Measurements from ENCODE around the gene EMP1. TPM values are rescaled to one million over a fixed set of nuclear protein-coding genes. Genes with fewer than 3 reads are reported as not detected.
A peak's percentile ranks its signal among the peaks of the same experiment; 100 is the strongest.

Gene EMP1
- total and polyA plus RNA-seq, 12 donors: 46.2 to 403 (median 88.5) TPM

DNA sequence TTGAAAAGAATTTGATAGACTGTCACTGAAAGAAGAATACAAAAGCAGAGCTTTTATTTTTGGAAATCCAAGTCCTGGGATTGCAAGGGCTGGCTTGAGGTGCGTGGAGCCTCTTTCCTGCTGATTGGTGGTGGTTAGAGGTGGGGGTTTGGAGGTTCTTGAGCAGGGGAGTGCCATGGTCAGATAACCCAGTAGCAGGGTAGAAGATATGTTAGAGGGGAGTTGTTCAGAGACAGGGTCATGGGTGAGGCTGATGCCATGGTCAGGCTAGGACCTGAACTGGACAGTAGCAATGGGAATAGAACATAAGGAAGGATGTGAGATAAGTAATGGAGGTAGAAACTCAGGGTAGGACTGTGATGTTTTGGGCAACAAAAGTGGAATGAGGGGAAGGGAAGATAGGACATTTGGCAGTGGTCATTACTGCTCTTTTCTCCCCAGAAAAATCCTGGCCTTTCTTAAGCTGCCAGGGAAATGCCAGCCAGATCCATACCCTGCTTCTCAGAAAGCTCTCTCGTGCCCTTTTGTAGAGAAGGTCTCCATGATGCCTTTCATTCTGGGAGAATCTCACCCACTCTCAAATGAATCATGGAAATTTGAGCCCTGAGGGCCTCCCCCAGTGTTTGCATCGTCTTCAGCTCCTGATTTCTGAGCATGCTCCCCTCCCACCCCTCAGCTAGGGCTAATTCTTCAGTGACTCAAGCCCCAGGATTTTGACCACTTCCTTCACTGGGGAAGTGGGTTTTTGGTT is 9.5 kb downstream of the EMP1 start:
- ATAC-seq (peak in 1 of 8 donors; percentile 50), DNase-seq (no peak)
- Histone ChIP-seq H3K27me3 (no peaks in the 10 kb centered on the region), H3K36me3 (peaks cover 0 to 12% (median 0%) of the 10 kb centered on the region in 9 donors), H3K27ac (peak overlapping the region in 9 of 10 donors; percentile 10 to 80 (median 62)), H3K9me3 (no peaks in the 10 kb centered on the region), H3K4me3 (no peak overlapping the region), H3K4me1 (peaks cover 27 to 100% (median 95%) of the 10 kb centered on the region in 9 donors)
- intact Hi-C loops (cut with DNase I): loop anchor here in 6 of 10 donors (2.0 to 10.0 kb wide), 6 partner anchors 105 to 401 kb away; partner anchors contain the start of gene HEBP1 (in 1 of the 6)
- 56 to 68% methylated on average over 3 of the region's 3 CpGs for WGBS, 2 donors
- TF ChIP-seq, protein P1, sequence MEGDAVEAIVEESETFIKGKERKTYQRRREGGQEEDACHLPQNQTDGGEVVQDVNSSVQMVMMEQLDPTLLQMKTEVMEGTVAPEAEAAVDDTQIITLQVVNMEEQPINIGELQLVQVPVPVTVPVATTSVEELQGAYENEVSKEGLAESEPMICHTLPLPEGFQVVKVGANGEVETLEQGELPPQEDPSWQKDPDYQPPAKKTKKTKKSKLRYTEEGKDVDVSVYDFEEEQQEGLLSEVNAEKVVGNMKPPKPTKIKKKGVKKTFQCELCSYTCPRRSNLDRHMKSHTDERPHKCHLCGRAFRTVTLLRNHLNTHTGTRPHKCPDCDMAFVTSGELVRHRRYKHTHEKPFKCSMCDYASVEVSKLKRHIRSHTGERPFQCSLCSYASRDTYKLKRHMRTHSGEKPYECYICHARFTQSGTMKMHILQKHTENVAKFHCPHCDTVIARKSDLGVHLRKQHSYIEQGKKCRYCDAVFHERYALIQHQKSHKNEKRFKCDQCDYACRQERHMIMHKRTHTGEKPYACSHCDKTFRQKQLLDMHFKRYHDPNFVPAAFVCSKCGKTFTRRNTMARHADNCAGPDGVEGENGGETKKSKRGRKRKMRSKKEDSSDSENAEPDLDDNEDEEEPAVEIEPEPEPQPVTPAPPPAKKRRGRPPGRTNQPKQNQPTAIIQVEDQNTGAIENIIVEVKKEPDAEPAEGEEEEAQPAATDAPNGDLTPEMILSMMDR (IDR thresholded peaks at IDR 0.05): no peak

DNA sequence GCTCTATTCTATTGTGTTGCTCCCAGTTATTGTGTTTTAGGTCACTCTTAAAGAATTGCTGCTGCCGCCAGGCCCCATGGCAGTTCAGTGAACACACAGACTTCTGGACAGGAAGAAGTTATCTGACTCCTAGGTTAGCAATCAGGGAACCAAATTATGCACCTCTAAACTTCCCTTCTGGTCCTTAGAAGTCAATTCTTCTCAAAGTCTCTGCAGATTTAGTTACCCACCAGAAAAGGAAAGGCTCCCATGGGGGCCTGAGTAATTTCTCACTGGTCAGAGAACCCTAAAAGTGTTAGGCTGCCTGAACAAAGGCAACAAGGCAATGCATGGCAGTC is 10.0 kb downstream of the EMP1 start:
- 65 to 66% methylated on average over 1 of the region's 1 CpG for WGBS, 2 donors

DNA sequence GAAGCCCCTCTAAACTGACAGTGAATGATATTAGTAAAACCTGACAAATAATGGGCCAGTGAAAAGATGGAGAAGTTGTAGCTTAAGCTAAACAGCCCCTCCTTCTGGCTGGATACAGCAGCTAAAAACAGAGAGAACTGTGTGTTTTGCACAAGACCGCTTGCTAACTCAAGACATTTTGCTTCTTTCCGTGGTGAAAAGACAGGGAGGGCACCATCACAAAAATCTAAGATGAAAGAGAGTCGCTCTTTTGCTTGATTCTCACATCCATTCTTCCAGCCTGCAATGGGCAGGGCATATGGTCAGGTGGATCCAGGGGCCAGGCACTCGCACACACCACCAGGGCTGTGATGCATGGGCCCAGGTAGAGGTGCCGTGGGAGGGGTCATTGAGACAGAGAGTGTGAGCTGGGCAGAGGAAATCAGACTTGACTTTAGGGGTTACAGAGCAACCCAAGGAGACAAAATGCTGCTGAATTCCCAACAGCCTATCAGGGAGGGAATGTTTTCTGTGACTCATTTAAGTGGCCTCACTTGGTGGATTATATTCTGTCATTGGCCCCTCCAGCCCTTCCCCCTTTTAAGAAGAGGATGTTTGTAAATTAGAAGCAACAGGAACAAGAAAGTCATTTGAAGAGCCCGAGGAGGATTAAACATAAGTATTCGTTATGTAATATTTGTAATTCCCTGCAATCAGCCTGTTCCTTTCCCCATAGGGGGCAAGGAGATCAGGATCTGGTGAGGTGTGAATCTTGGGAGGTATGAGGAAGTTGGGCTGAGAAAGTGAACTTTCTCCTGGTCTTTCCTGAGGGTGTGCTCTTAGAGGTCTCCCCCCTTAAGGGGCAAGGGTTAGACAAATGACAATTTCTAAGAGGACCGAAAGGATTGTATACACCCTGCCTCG is 12.3 kb downstream of the EMP1 start:
- no peaks in the 10 kb centered on the region for H3K9me3 ChIP-seq
- peak overlapping the region in 8 of 10 donors; percentile 8 to 77 (median 34) for H3K27ac ChIP-seq
- intact Hi-C loops (cut with DNase I): loop anchor here in 6 of 10 donors (2.0 to 10.0 kb wide), 6 partner anchors 110 to 404 kb away; partner anchors contain the start of gene HEBP1 (in 1 of the 6)
- peaks cover 18 to 83% (median 77%) of the 10 kb centered on the region in 9 donors for H3K4me1 ChIP-seq
- H3K4me3 ChIP-seq: no peak overlapping the region
- H3K27me3 ChIP-seq: no peaks in the 10 kb centered on the region
- ATAC-seq (peak in 1 of 8 donors; percentile 21), DNase-seq (no peak)
- WGBS, 2 donors: 65 to 68% methylated on average over 9 of the region's 9 CpGs
- peaks cover 0 to 36% (median 8%) of the 10 kb centered on the region in 9 donors for H3K36me3 ChIP-seq
- TF ChIP-seq, protein P1 (IDR thresholded peaks at IDR 0.05): peak in 7 of 9 donors; percentile 25 to 58 (median 42)

More for the DNA sequence above, 10.0 kb downstream of the EMP1 start:
- no peak for DNase-seq
- Histone ChIP-seq H3K4me3 (no peak overlapping the region), H3K4me1 (peaks cover 25 to 100% (median 95%) of the 10 kb centered on the region in 9 donors), H3K9me3 (no peaks in the 10 kb centered on the region), H3K36me3 (peaks cover 0 to 13% (median 0%) of the 10 kb centered on the region in 9 donors), H3K27me3 (no peaks in the 10 kb centered on the region), H3K27ac (peak overlapping the region in 9 of 10 donors; percentile 10 to 80 (median 62))
- intact Hi-C loops (cut with DNase I): loop anchor here in 6 of 10 donors (2.0 to 10.0 kb wide), 6 partner anchors 106 to 402 kb away; partner anchors contain the start of gene HEBP1 (in 1 of the 6)
- TF ChIP-seq, protein P1 (IDR thresholded peaks at IDR 0.05): no peak
- ATAC-seq: peak in 4 of 8 donors; percentile 19 to 36 (median 22)
